ENCODE measurements around the gene GNG5. TPM values are rescaled to one million over a fixed set of nuclear protein-coding genes. Genes with fewer than 3 reads are reported as not detected.
A peak's percentile ranks its signal among the peaks of the same experiment; 100 is the strongest.

The GNG5 gene
- total RNA-seq, 1 experiment from 2014 or later, result 193 TPM

- TF ChIP-seq CTCF (IDR thresholded peaks at IDR 0.05 in 2 of 3, conservative IDR thresholded peaks at IDR 0.05 in 1 of 3; ENCODE audit: borderline replicate concordance in 1 of 3, insufficient read depth in 1 of 3, low read depth in 2 of 3, low read length in 2 of 3), result no peak
- TF ChIP-seq ZFX (IDR thresholded peaks at IDR 0.05), result peak; percentile 74
- no peak for TF ChIP-seq REST (IDR thresholded peaks at IDR 0.05; ENCODE audit: low read depth)
- TF ChIP-seq SIN3A (IDR thresholded peaks at IDR 0.05; ENCODE audit: low read depth), result peak; percentile 49; the same call in 1 of the 2 replicates
- no peak for TF ChIP-seq RAD21 (IDR thresholded peaks at IDR 0.05; ENCODE audit: low read depth)
- no peak for TF ChIP-seq SP1 (IDR thresholded peaks at IDR 0.05; ENCODE audit: low read depth)
- no peak for TF ChIP-seq EGR1 (IDR thresholded peaks at IDR 0.05; ENCODE audit: low read depth)
- TF ChIP-seq POLR2AphosphoS5 (IDR thresholded peaks at IDR 0.05; ENCODE audit: low read depth, low read length), result 0 out of 2 replicates have a peak, but pooled peaks have one; percentile 2
- H3K79me2 ChIP-seq (ENCODE audit: insufficient read depth, low read length), result peaks cover 65% of the 10 kb centered on the region
- CTCF ChIA-PET, result interaction anchor here (1.0 to 1.4 kb wide), 3 partner anchors 253 to 365 kb away, joined by 3 to 5 read pairs (median 4); partner anchors contain the start of gene PRKACB
Observed at GRCh38 chr1:84505493-84506001, 834 bp downstream of the GNG5 start.

More at GRCh38 chr1:84505493-84506001, 834 bp downstream of the GNG5 start:
- Histone ChIP-seq H3K9me2 (ENCODE audit: insufficient read depth) (no peaks in the 10 kb centered on the region), H3K27me3 (ENCODE audit: insufficient read depth, low read length) (no peaks in the 10 kb centered on the region), H3K9me3 (ENCODE audit: control insufficient read depth in 1 of 2, insufficient read depth in 1 of 2, low read depth in 1 of 2, low read length in 2 of 2) (peaks cover 0 to 9% of the 10 kb centered on the region in 2 experiments; a peak in 2 of 4 replicates), H4K20me1 (ENCODE audit: insufficient read depth) (0 out of 2 replicates have a peak, but pooled peaks cover 8% of the 10 kb centered on the region), H3K4me3 (replicated peaks in 1 of 2; ENCODE audit: low read depth in 1 of 2, low read length in 2 of 2) (peak overlapping the region; percentile 83 to 85), H3K27ac (ENCODE audit: low read depth, low read length) (peak overlapping the region; percentile 83), H2AFZ (ENCODE audit: low read depth, low read length, poor library complexity, severe bottlenecking) (no peak overlapping the region), H3K36me3 (ENCODE audit: control insufficient read depth in 1 of 2, insufficient read depth in 2 of 2, low read length in 2 of 2) (peaks cover 5 to 10% of the 10 kb centered on the region in 2 experiments; a peak in 3 of 4 replicates), H3K9ac (ENCODE audit: low read length) (peak overlapping the region; percentile 86), H3K4me1 (ENCODE audit: control insufficient read depth in 1 of 2, insufficient read depth in 2 of 2, low read length in 2 of 2) (peaks cover 21 to 41% of the 10 kb centered on the region in 2 experiments), H3K4me2 (ENCODE audit: low read length) (peak overlapping the region; percentile 82)
- no TSS peak for BruUV-seq (replicated peaks)
- intact Hi-C loops (cut with micrococcal nuclease), result loop anchor here (2.0 to 10.0 kb wide), 4 partner anchors 69 to 363 kb away; partner anchors contain the start of genes CTBS and PRKACB
- ChIA-PET POLR2A (interaction anchor here (0.7 to 2.3 kb wide), 10 partner anchors 8 to 364 kb away, joined by 3 to 12 read pairs (median 5); partner anchors contain the start of genes CTBS and PRKACB), RAD21 (ENCODE audit: low non-redundant PET in 1 of 2, low total read pairs in 2 of 2, uncharacterized antibody in 2 of 2, unreplicated experiment in 2 of 2) (interaction anchor here in 1 of 2 experiments (1.1 kb wide), 1 partner anchor 98 kb away, joined by 3 read pairs; no protein-coding TSS in a partner anchor)
- DNase-seq (ENCODE audit: low read depth, low spot score), result no peak
- ATAC-seq, result peak; percentile 56
